ENCODE data around the gene OVAAL.
A peak's percentile ranks its signal among the peaks of the same experiment; 100 is the strongest.

The OVAAL gene

DNA sequence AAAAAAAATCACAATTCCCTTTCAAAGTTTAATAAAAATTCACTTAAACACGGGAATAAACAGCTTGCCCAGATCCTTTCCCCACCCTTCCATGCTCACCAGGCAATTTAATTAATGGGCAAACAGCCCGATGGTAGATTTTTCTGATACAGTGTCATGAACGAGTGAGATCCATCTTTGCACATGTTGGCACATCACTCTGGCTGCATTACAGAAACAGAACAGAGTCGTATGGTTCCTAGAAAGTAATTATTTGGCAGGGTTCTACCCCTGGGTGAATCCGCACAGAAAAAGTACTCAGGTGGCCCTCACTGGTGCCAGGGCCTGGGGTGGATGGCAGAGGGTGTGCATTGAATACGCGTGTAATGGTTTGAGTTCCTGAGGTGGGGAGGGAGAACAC is 24.6 kb upstream of the OVAAL start:
- Mint-ChIP-seq H3K27ac (no peak overlapping the region), H3K27me3 (ENCODE audit: low read depth) (no peaks in the 10 kb centered on the region), H3K36me3 (ENCODE audit: low read depth) (no peaks in the 10 kb centered on the region), H3K4me1 (no peaks in the 10 kb centered on the region), H3K4me3 (no peak overlapping the region), H3K9me3 (no peaks in the 10 kb centered on the region)
- TF ChIP-seq, protein P1, sequence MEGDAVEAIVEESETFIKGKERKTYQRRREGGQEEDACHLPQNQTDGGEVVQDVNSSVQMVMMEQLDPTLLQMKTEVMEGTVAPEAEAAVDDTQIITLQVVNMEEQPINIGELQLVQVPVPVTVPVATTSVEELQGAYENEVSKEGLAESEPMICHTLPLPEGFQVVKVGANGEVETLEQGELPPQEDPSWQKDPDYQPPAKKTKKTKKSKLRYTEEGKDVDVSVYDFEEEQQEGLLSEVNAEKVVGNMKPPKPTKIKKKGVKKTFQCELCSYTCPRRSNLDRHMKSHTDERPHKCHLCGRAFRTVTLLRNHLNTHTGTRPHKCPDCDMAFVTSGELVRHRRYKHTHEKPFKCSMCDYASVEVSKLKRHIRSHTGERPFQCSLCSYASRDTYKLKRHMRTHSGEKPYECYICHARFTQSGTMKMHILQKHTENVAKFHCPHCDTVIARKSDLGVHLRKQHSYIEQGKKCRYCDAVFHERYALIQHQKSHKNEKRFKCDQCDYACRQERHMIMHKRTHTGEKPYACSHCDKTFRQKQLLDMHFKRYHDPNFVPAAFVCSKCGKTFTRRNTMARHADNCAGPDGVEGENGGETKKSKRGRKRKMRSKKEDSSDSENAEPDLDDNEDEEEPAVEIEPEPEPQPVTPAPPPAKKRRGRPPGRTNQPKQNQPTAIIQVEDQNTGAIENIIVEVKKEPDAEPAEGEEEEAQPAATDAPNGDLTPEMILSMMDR (IDR thresholded peaks at IDR 0.05; ENCODE audit: unreplicated experiment in 3 of 3), result no peak

DNA sequence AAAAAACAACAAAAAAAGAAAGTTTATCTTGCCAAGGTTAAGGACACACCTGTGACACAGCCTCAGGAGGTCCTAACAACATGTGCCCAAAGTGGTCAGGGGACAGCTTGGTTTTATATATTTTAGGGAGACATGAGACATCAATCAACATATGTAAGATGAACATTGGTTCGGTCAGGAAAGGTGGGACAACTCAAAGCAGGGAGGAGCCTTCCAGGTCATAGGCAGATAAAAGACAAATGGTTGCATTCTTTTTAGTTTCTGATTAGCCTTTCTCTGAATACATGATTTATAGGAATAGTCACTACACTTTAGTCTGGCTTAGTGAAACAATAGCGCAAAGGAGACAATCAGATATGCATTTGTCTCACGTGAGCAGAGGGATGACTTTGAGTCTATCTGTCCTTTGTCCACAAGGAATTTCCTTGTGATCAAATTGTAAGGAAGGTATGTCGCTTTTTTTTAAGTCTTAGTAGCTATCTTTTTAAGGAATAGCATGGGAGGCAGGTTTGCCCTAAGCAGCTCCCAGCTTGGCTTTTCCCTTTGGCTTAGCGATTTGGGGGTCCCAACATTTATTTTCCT is 23.3 kb upstream of the OVAAL start:
- H3K9me3 Mint-ChIP-seq, result no peaks in the 10 kb centered on the region
- peaks cover under 1% of the 10 kb centered on the region for H3K4me1 Mint-ChIP-seq
- TF ChIP-seq, protein P1 (IDR thresholded peaks at IDR 0.05; ENCODE audit: unreplicated experiment in 3 of 3), result no peak
- H3K36me3 Mint-ChIP-seq (ENCODE audit: low read depth), result no peaks in the 10 kb centered on the region
- H3K4me3 Mint-ChIP-seq, result no peak overlapping the region
- H3K27me3 Mint-ChIP-seq (ENCODE audit: low read depth), result no peaks in the 10 kb centered on the region
- no peak overlapping the region for H3K27ac Mint-ChIP-seq

DNA sequence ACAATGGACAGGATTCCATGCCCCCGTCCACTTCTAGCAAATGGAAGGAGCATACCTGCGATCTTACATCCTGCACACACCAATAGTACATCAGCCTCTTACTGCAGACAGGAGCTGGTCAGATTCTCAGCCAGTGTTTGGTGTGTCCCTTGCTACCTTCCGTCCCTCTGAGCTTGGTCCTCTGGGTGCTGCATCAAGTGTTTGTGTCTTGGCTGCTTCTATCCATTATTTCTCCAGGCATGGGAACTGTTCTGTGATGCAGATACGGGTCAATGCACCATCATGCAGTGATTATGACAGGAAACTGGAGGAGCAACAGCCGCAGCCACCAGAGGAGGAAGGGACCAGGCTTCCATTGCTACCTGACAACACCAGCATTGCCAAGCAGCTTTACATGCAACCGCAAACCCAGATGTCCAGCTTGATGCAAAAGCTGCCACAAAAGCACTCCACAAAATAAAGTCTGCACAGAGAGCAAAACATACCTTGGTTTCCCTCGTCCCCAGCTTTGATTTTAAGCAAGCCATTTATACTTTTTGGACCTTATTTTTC is 21.9 kb upstream of the OVAAL start:
- Mint-ChIP-seq H3K9me3 (no peaks in the 10 kb centered on the region), H3K27ac (no peak overlapping the region)
- TF ChIP-seq, protein P1 (IDR thresholded peaks at IDR 0.05; ENCODE audit: unreplicated experiment in 3 of 3), result no peak

DNA sequence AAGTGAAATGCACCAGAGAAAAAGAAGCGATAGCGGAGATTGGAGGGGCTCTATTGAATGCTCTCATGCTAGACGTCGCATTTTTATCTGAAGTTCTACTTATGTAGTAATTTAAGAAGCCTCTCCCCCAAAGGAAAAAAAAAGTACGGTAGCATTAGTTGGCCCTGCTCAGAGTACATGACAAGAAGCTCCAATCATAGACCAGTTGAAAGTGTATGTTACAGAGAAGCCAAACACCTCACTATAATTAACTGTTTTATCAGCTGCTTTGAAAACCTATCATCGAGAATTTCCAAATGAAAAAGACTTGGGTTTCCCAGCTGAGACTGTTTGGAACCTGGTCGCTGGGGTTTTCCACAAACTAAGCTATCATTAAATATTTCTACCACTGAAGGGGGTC is 19.6 kb upstream of the OVAAL start:
- TF ChIP-seq, protein P1 (IDR thresholded peaks at IDR 0.05; ENCODE audit: unreplicated experiment in 3 of 3), result no peak
- Mint-ChIP-seq H3K36me3 (ENCODE audit: low read depth) (no peaks in the 10 kb centered on the region), H3K27me3 (ENCODE audit: low read depth) (no peaks in the 10 kb centered on the region), H3K9me3 (no peaks in the 10 kb centered on the region), H3K4me3 (no peak overlapping the region), H3K27ac (no peak overlapping the region), H3K4me1 (peaks cover 29% of the 10 kb centered on the region)

More for the DNA sequence above, 21.9 kb upstream of the OVAAL start:
- H3K4me3 Mint-ChIP-seq, result no peak overlapping the region
- no peaks in the 10 kb centered on the region for H3K36me3 Mint-ChIP-seq (ENCODE audit: low read depth)
- peaks cover 14% of the 10 kb centered on the region for H3K4me1 Mint-ChIP-seq
- H3K27me3 Mint-ChIP-seq (ENCODE audit: low read depth), result no peaks in the 10 kb centered on the region

DNA sequence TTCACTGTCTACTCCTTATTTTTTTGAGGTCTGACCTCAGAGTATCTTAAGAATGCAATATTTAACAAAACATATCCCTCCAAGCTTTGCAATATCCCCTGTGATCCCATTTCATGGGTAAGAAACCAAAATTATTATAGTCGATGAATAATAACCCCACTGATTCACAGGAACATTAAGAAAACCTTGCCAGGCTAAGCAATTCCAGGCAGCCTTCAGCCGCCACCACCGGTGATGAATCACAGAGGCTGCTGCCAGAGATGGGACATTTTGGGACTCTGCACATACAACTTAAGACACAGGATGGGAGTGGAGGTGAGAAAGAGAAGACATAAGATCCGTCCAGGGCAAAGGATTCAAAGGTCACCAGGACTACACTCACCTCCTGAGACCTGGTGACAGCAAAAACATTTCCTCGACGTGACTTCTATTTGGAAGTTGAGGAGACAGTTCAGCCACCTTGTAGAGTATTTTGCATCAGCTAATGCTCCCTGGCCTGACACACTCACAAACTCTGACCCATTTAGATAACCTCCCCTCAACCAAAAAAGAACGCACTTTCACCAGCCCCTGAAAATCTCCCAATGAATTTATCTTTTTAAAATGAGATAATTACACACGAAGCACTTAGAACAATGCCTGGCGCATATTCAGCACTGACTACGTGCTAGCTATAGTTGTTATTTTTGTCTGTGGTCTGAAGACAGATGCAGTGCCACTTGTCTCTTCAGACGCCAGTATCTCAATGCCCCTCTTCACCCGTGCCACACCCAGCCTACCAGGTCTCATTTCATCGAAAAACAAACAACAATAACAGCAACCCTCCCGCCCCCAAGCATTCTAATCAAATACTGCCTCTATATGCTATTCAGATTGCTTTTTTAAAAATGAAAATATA is 17.8 kb upstream of the OVAAL start:
- TF ChIP-seq, protein P1 (IDR thresholded peaks at IDR 0.05; ENCODE audit: unreplicated experiment in 3 of 3), result no peak
- Mint-ChIP-seq H3K4me1 (peaks cover 34% of the 10 kb centered on the region), H3K36me3 (ENCODE audit: low read depth) (no peaks in the 10 kb centered on the region), H3K27ac (peak overlapping the region in 2 of 3 experiments; percentile 92 to 97), H3K9me3 (no peaks in the 10 kb centered on the region), H3K27me3 (ENCODE audit: low read depth) (no peaks in the 10 kb centered on the region), H3K4me3 (peak overlapping the region in 1 of 3 experiments; percentile 15)
